SK-N-MC (cell line): ENCODE measurements around the gene CCDC73.

Experiments
- DNase-seq: peaks from one replicate; pipeline ENCODE4 v3.0.0-alpha.2; 2011; ENCODE audit warnings: low read depth, low spot score
- H3K27ac ChIP-seq: fragments of 200-600 bp; sonication (generic); 2 replicates; pipeline ENCODE4 v1.5.1; 2016; ENCODE audit warnings: mixed run types
- H3K36me3 ChIP-seq: fragments of 200-600 bp; sonication (generic); 2 replicates; pipeline ENCODE4 v1.6.1; 2017; ENCODE audit warnings: antibody characterized with exemption, low read length, mixed read lengths; ENCODE audit not compliant: insufficient read depth
- H3K4me3 ChIP-seq: fragments of 200-600 bp; sonication (generic); 2 replicates; pipeline ENCODE4 v1.5.1; 2016
- H3K9ac ChIP-seq: fragments of 200-600 bp; sonication (generic); 2 replicates; pipeline ENCODE4 v1.8.0; 2017; ENCODE audit warnings: mixed run types, mixed read lengths; ENCODE audit not compliant: insufficient read length
- H3K9me3 ChIP-seq: fragments of 200-600 bp; sonication (generic); 2 replicates; pipeline ENCODE4 v1.6.1; 2017; ENCODE audit warnings: low read depth, mild to moderate bottlenecking, antibody characterized with exemption, low read length, moderate library complexity, mixed read lengths
- EZH2 ChIP-seq: fragments of 200-600 bp; sonication (generic); IDR thresholded peaks from one replicate; pipeline ENCODE4 v1.6.1; 2017; ENCODE audit warnings: antibody characterized with exemption
- FOXP2 ChIP-seq: optimal IDR thresholded peaks from 2 replicates; pipeline ENCODE3; 2011; ENCODE audit warnings: mild to moderate bottlenecking, moderate library complexity; ENCODE audit not compliant: insufficient read depth; ENCODE audit errors: extremely low read length, control extremely low read depth
- POLR2AphosphoS5 ChIP-seq: IDR thresholded peaks from 2 replicates; pipeline ENCODE4 v1.6.1; 2012; ENCODE audit warnings: mild to moderate bottlenecking, low read depth, low read length, borderline replicate concordance

CCDC73 gene

GRCh38 chr11:32819187-32819586, 24.7 kb upstream of the CCDC73 start:
- no peak for DNase-seq
- TF ChIP-seq POLR2AphosphoS5 = no peak
- no peak for TF ChIP-seq FOXP2
- no peak for TF ChIP-seq EZH2
- no peak overlapping the region for H3K4me3 ChIP-seq

GRCh38 chr11:32817852-32818183, 23.4 kb upstream of the CCDC73 start:
- Histone ChIP-seq H3K36me3 (no peaks in the 10 kb centered on the region), H3K27ac (no peak overlapping the region), H3K4me3 (no peak overlapping the region), H3K9me3 (no peaks in the 10 kb centered on the region), H3K9ac (no peak overlapping the region)
- DNase-seq = no peak
- TF ChIP-seq EZH2 (no peak), POLR2AphosphoS5 (no peak), FOXP2 (no peak)

More at GRCh38 chr11:32819187-32819586, 24.7 kb upstream of the CCDC73 start:
- no peaks in the 10 kb centered on the region for H3K36me3 ChIP-seq
- no peak overlapping the region for H3K27ac ChIP-seq
- H3K9ac ChIP-seq = no peak overlapping the region
- H3K9me3 ChIP-seq = no peaks in the 10 kb centered on the region

GRCh38 chr11:32817181-32817851, 22.9 kb upstream of the CCDC73 start:
- DNase-seq = no peak

GRCh38 chr11:32809313-32809712, 14.9 kb upstream of the CCDC73 start:
- no peak overlapping the region for H3K9ac ChIP-seq
- TF ChIP-seq POLR2AphosphoS5 (no peak), EZH2 (no peak), FOXP2 (no peak)
- DNase-seq = peak; percentile 39
- H3K4me3 ChIP-seq = no peak overlapping the region
- no peaks in the 10 kb centered on the region for H3K9me3 ChIP-seq
- no peak overlapping the region for H3K27ac ChIP-seq
- H3K36me3 ChIP-seq = no peaks in the 10 kb centered on the region

More at GRCh38 chr11:32817181-32817851, 22.9 kb upstream of the CCDC73 start:
- Histone ChIP-seq H3K4me3 (no peak overlapping the region), H3K9me3 (no peaks in the 10 kb centered on the region), H3K36me3 (no peaks in the 10 kb centered on the region), H3K9ac (no peak overlapping the region), H3K27ac (no peak overlapping the region)
- TF ChIP-seq POLR2AphosphoS5 = no peak
- no peak for TF ChIP-seq EZH2
- TF ChIP-seq FOXP2 = no peak

GRCh38 chr11:32796425-32796824, 2.0 kb upstream of the CCDC73 start:
- TF ChIP-seq FOXP2 = no peak
- TF ChIP-seq POLR2AphosphoS5 = no peak
- no peak for TF ChIP-seq EZH2

GRCh38 chr11:32792948-32793475, 1.4 kb downstream of the CCDC73 start:
- TF ChIP-seq FOXP2 (no peak), EZH2 (no peak), POLR2AphosphoS5 (no peak)
- Histone ChIP-seq H3K4me3 (peak overlapping the region; percentile 25; the same call in 1 of the 2 replicates), H3K9me3 (no peaks in the 10 kb centered on the region), H3K36me3 (no peaks in the 10 kb centered on the region), H3K27ac (no peak overlapping the region), H3K9ac (no peak overlapping the region)
- DNase-seq = no peak

More at GRCh38 chr11:32796425-32796824, 2.0 kb upstream of the CCDC73 start:
- Histone ChIP-seq H3K36me3 (no peaks in the 10 kb centered on the region), H3K9ac (no peak overlapping the region), H3K4me3 (no peak overlapping the region), H3K9me3 (no peaks in the 10 kb centered on the region), H3K27ac (no peak overlapping the region)
- DNase-seq = no peak

GRCh38 chr11:32792111-32792947, 2.1 kb downstream of the CCDC73 start:
- DNase-seq = no peak
- H3K4me3 ChIP-seq = no peak overlapping the region
- H3K9me3 ChIP-seq = no peaks in the 10 kb centered on the region
- H3K9ac ChIP-seq = no peak overlapping the region
- no peaks in the 10 kb centered on the region for H3K36me3 ChIP-seq
- TF ChIP-seq FOXP2 = no peak
- no peak for TF ChIP-seq EZH2
- TF ChIP-seq POLR2AphosphoS5 = no peak
- H3K27ac ChIP-seq = no peak overlapping the region

GRCh38 chr11:32790916-32791315, 3.5 kb downstream of the CCDC73 start:
- H3K4me3 ChIP-seq = no peak overlapping the region
- no peak for DNase-seq
- H3K36me3 ChIP-seq = no peaks in the 10 kb centered on the region
- TF ChIP-seq FOXP2 (no peak), POLR2AphosphoS5 (no peak), EZH2 (no peak)
- H3K27ac ChIP-seq = no peak overlapping the region
- H3K9me3 ChIP-seq = no peaks in the 10 kb centered on the region
- no peak overlapping the region for H3K9ac ChIP-seq
